HEK293T (cell line): Measurements from ENCODE around the gene SGTB.

Experiments used
- ARNT ChIP-seq: fragments of 450-650 bp; IDR thresholded peaks from 2 replicates; pipeline ENCODE4 v1.6.1; 2017; ENCODE audit warnings: mild to moderate bottlenecking
- BHLHE40 ChIP-seq: fragments of 450-650 bp; IDR thresholded peaks from 2 replicates; pipeline ENCODE4 v1.6.1; 2016; ENCODE audit warnings: mild to moderate bottlenecking, moderate library complexity, borderline replicate concordance
- CTBP1 ChIP-seq: fragments of 450-650 bp; IDR thresholded peaks from 2 replicates; pipeline ENCODE4 v1.6.1; 2016; ENCODE audit warnings: borderline replicate concordance
- ELF4 ChIP-seq: fragments of 450-650 bp; IDR thresholded peaks from 2 replicates; pipeline ENCODE4 v1.6.1; 2017; ENCODE audit warnings: antibody characterized with exemption
- FOXA1 ChIP-seq: fragments of 450-650 bp; IDR thresholded peaks from 2 replicates; pipeline ENCODE4 v1.6.1; 2016; ENCODE audit warnings: mild to moderate bottlenecking
- FOXK2 ChIP-seq: fragments of 450-650 bp; IDR thresholded peaks from 2 replicates; pipeline ENCODE4 v1.6.1; 2016; ENCODE audit warnings: mild to moderate bottlenecking
- FOXM1 ChIP-seq: fragments of 450-650 bp; IDR thresholded peaks from 2 replicates; pipeline ENCODE4 v1.6.1; 2017; ENCODE audit warnings: mild to moderate bottlenecking, borderline replicate concordance
- L3MBTL2 ChIP-seq: fragments of 450-650 bp; conservative IDR thresholded peaks from 2 replicates; pipeline ENCODE4 v1.6.1; 2016; ENCODE audit warnings: mild to moderate bottlenecking
- LEF1 ChIP-seq: fragments of 450-650 bp; IDR thresholded peaks from 2 replicates; pipeline ENCODE4 v1.6.1; 2017; ENCODE audit warnings: mild to moderate bottlenecking, borderline replicate concordance
- NFRKB ChIP-seq: fragments of 450-650 bp; IDR thresholded peaks from 2 replicates; pipeline ENCODE4 v1.6.1; 2016; ENCODE audit warnings: mild to moderate bottlenecking, moderate library complexity
- SP1 ChIP-seq: fragments of 450-650 bp; IDR thresholded peaks from 2 replicates; pipeline ENCODE4 v1.6.1; 2017
- SUZ12 ChIP-seq: fragments of 450-650 bp; IDR thresholded peaks from 2 replicates; pipeline ENCODE4 v1.6.1; 2016; ENCODE audit warnings: mild to moderate bottlenecking
- TARDBP ChIP-seq: fragments of 450-650 bp; IDR thresholded peaks from 2 replicates; pipeline ENCODE4 v1.6.1; 2016
- ZNF384 ChIP-seq: fragments of 450-650 bp; IDR thresholded peaks from 2 replicates; pipeline ENCODE4 v1.6.1; 2016

GRCh38 chr5:65625743-65626142, 96.2 kb downstream of the SGTB start:
- no peak for TF ChIP-seq SP1
- no peak for TF ChIP-seq CTBP1
- TF ChIP-seq TARDBP, result no peak
- TF ChIP-seq FOXA1, result no peak
- no peak for TF ChIP-seq ELF4
- no peak for TF ChIP-seq FOXM1
- TF ChIP-seq ZNF384, result no peak
- TF ChIP-seq ARNT, result no peak
- TF ChIP-seq BHLHE40, result no peak
- TF ChIP-seq NFRKB, result no peak
- no peak for TF ChIP-seq LEF1
- TF ChIP-seq FOXK2, result no peak
- no peak for TF ChIP-seq L3MBTL2
- no peak for TF ChIP-seq SUZ12
